GM12878 (cell line): ENCODE data around the gene GLRA1.

Source experiments
- CEBPB ChIP-seq, 2 experiments: fragments of 150-350 bp in 1 of 2; IDR thresholded peaks; 2 replicates each; pipeline ENCODE4 v1.6.1; 2012 to 2014; ENCODE audit warnings: low read depth in 2 of 2, low read length in 2 of 2, borderline replicate concordance in 1 of 2, inconsistent platforms in 1 of 2
- CTCF ChIP-seq, 3 experiments: IDR thresholded peaks in 2 of 3; conservative IDR thresholded peaks in 1 of 3; 2 replicates each; pipeline ENCODE4 v1.5.1; 2011; ENCODE audit warnings: low read depth in 3 of 3, low read length in 3 of 3, mild to moderate bottlenecking in 3 of 3, control low read depth in 2 of 3, moderate library complexity in 2 of 3, inconsistent platforms in 1 of 3, mixed read lengths in 1 of 3; ENCODE audit not compliant: control insufficient read depth in 2 of 3, insufficient read depth in 1 of 3; ENCODE audit errors: extremely low read depth in 1 of 3
- ESRRA ChIP-seq: IDR thresholded peaks from 2 replicates; pipeline ENCODE4 v1.6.1; 2012; ENCODE audit warnings: mild to moderate bottlenecking, low read length, improper control_type of control experiment

- TF ChIP-seq CTCF (IDR thresholded peaks at IDR 0.05 in 2 of 3, conservative IDR thresholded peaks at IDR 0.05 in 1 of 3; ENCODE audit: control insufficient read depth in 2 of 3, extremely low read depth in 1 of 3, insufficient read depth in 1 of 3, low read depth in 3 of 3, low read length in 3 of 3), result no peak
- no peak for TF ChIP-seq ESRRA
- TF ChIP-seq CEBPB (IDR thresholded peaks at IDR 0.05; ENCODE audit: borderline replicate concordance in 1 of 2, low read depth in 2 of 2, low read length in 2 of 2), result no peak
Observed at GRCh38 chr5:151847871-151848270, 76.8 kb downstream of the GLRA1 start.
